Breast epithelium (tissue), 4 donors: ENCODE data around the gene TMEM187. TPM values are rescaled to one million over a fixed set of nuclear protein-coding genes. Genes with fewer than 3 reads are reported as not detected.
"Not testable (repeated sequence)": the region's sequence is repeated elsewhere in the genome, so short reads cannot be mapped to it uniquely, and the experiment has no call there.

Source experiments
- DNase-seq, 2 donors: peaks; one replicate each; pipeline ENCODE4 v3.0.0-alpha.2; 2019; ENCODE audit warnings: low spot score in 2 of 2
- H3K27ac ChIP-seq, 2 donors: fragments of 200-600 bp; sonication (generic) in 1 of 2; one replicate each; pipeline ENCODE4 v1.5.1; 2016 to 2019; ENCODE audit warnings: mild to moderate bottlenecking in 1 of 2
- H3K27me3 ChIP-seq, 2 donors: fragments of 200-600 bp; sonication (generic) in 1 of 2; one replicate each; pipeline versions ENCODE4 v1.5.1 to v1.6.0; 2017 to 2019; ENCODE audit warnings: control low read depth in 1 of 2, mild to moderate bottlenecking in 1 of 2
- H3K36me3 ChIP-seq: fragments of 200-600 bp; one replicate; pipeline ENCODE4 v1.5.1; 2019
- H3K4me1 ChIP-seq, 2 donors: fragments of 200-600 bp; sonication (generic); one replicate each; pipeline ENCODE4 v1.5.1; 2016 to 2019; ENCODE audit warnings: control low read depth in 1 of 2
- H3K4me3 ChIP-seq, 3 donors: fragments of 200-600 bp; sonication (generic); 1 replicate in 2 of 3; 2 replicates in 1 of 3; pipeline ENCODE4 v1.5.1; 2016 to 2019; ENCODE audit warnings: mild to moderate bottlenecking in 3 of 3, moderate library complexity in 2 of 3
- H3K9me3 ChIP-seq, 2 donors: fragments of 200-600 bp; sonication (generic) in 1 of 2; one replicate each; pipeline ENCODE4 v1.5.1; 2016 to 2019; ENCODE audit warnings: control low read depth in 1 of 2
- CTCF ChIP-seq, 3 donors: fragments of 450-650 bp; IDR thresholded peaks; one replicate each; pipeline ENCODE4 v1.5.1; 2016 to 2017; ENCODE audit warnings: antibody characterized with exemption in 3 of 3, mild to moderate bottlenecking in 3 of 3, moderate library complexity in 3 of 3
- POLR2A ChIP-seq: fragments of 450-650 bp; IDR thresholded peaks from one replicate; pipeline ENCODE4 v1.6.1; 2016; ENCODE audit warnings: antibody characterized with exemption, mild to moderate bottlenecking, moderate library complexity
- POLR2AphosphoS5 ChIP-seq, 3 donors: sonication (generic); formaldehyde crosslinking; IDR thresholded peaks; one replicate each; pipeline ENCODE4 v1.6.1; 2017; ENCODE audit warnings: antibody characterized with exemption in 3 of 3
- intact Hi-C: fragments of 100-400 bp; cut with DNase I; formaldehyde crosslinking; loops from one replicate; pipeline ENCODE4 v1.15.1; 2023; ENCODE audit warnings: low total_unique reads
- total RNA-seq, 3 donors: library from RNA; depleted of rRNA; stranded (reverse); fragments of >200 nt; gene quantifications; one replicate each; pipeline ENCODE4 v1.1.0, GENCODE V29; 2016

TMEM187 gene
- total RNA-seq, 3 donors from 2014 or later, result 7.6 to 10.9 (median 8.2) TPM

GRCh38 chrX:153974003-153974725 is 1.6 kb downstream of the TMEM187 start:
- no peak overlapping the region for H3K4me3 ChIP-seq
- no peaks in the 10 kb centered on the region for H3K36me3 ChIP-seq
- peaks cover 0 to 2% of the 10 kb centered on the region in 2 donors for H3K27me3 ChIP-seq
- H3K27ac ChIP-seq, result peak overlapping the region; percentile 99 to 100
- peaks cover 0 to 8% of the 10 kb centered on the region in 2 donors for H3K4me1 ChIP-seq
- no peaks in the 10 kb centered on the region for H3K9me3 ChIP-seq
- DNase-seq, result no peak
- TF ChIP-seq CTCF (IDR thresholded peaks at IDR 0.05) (no peak), POLR2AphosphoS5 (IDR thresholded peaks at IDR 0.05) (no peak), POLR2A (no peak)
- intact Hi-C loops, result no loop called here

GRCh38 chrX:153974726-153975286 is 2.3 kb downstream of the TMEM187 start:
- H3K9me3 ChIP-seq, result no peaks in the 10 kb centered on the region
- H3K4me3 ChIP-seq, result no peak overlapping the region
- TF ChIP-seq POLR2AphosphoS5 (IDR thresholded peaks at IDR 0.05) (no peak), CTCF (IDR thresholded peaks at IDR 0.05) (no peak), POLR2A (no peak)
- no peaks in the 10 kb centered on the region for H3K27me3 ChIP-seq
- H3K27ac ChIP-seq, result peak overlapping the region; percentile 99 to 100
- peaks cover 0 to 8% of the 10 kb centered on the region in 2 donors for H3K4me1 ChIP-seq
- intact Hi-C loops, result no loop called here
- no peaks in the 10 kb centered on the region for H3K36me3 ChIP-seq
- DNase-seq, result no peak

- H3K9me3 ChIP-seq, H3K36me3 ChIP-seq, DNase-seq, H3K4me1 ChIP-seq, H3K4me3 ChIP-seq: not testable (repeated sequence)
- H3K27ac ChIP-seq, result peak overlapping the region in 1 of 2 donors; percentile 13
- H3K27me3 ChIP-seq, result peaks cover 0 to 36% of the 10 kb centered on the region in 2 donors
- intact Hi-C loops, result loop anchor here (10.0 kb wide), 1 partner anchor 1564 kb away; no protein-coding TSS in a partner anchor
These were observed 7.8 kb downstream of the TMEM187 start for GRCh38 chrX:153980394-153980793.

- Histone ChIP-seq H3K27me3 (peaks cover 0 to 36% of the 10 kb centered on the region in 2 donors), H3K36me3 (no peaks in the 10 kb centered on the region), H3K4me3 (no peak overlapping the region), H3K4me1 (no peaks in the 10 kb centered on the region), H3K9me3 (no peaks in the 10 kb centered on the region), H3K27ac (peak overlapping the region; percentile 13 to 55)
- no peak for TF ChIP-seq POLR2AphosphoS5 (IDR thresholded peaks at IDR 0.05)
- no peak for TF ChIP-seq CTCF (IDR thresholded peaks at IDR 0.05)
- TF ChIP-seq POLR2A, result no peak
- intact Hi-C loops, result loop anchor here (10.0 kb wide), 1 partner anchor 1564 kb away; no protein-coding TSS in a partner anchor
- DNase-seq, result no peak
These were observed 8.7 kb downstream of the TMEM187 start for GRCh38 chrX:153981231-153981630.

GRCh38 chrX:153981771-153982533 is 9.4 kb downstream of the TMEM187 start:
- TF ChIP-seq POLR2AphosphoS5 (IDR thresholded peaks at IDR 0.05) (no peak), CTCF (IDR thresholded peaks at IDR 0.05) (no peak), POLR2A (no peak)

More at GRCh38 chrX:153981771-153982533, 9.4 kb downstream of the TMEM187 start:
- DNase-seq, result no peak
- peaks cover 0 to 36% of the 10 kb centered on the region in 2 donors for H3K27me3 ChIP-seq
- H3K4me1 ChIP-seq, result no peaks in the 10 kb centered on the region
- no peaks in the 10 kb centered on the region for H3K36me3 ChIP-seq
- intact Hi-C loops, result loop anchor here (10.0 kb wide), 1 partner anchor 1563 kb away; no protein-coding TSS in a partner anchor
- H3K4me3 ChIP-seq, result no peak overlapping the region
- H3K27ac ChIP-seq, result peak overlapping the region; percentile 17 to 55
- H3K9me3 ChIP-seq, result no peaks in the 10 kb centered on the region
